Ovary (tissue), 9 donors: ENCODE data around the gene PFKFB4. TPM values are rescaled to one million over a fixed set of nuclear protein-coding genes. Genes with fewer than 3 reads are reported as not detected.
"Not testable (repeated sequence)": the region's sequence is repeated elsewhere in the genome, so short reads cannot be mapped to it uniquely, and the experiment has no call there.

ENCODE experiments used
- DNase-seq, 5 donors: peaks; one replicate each; pipeline ENCODE4 v3.0.0-alpha.2; 2019 to 2020
- H3K27ac ChIP-seq, 2 donors: fragments of 200-600 bp; one replicate each; pipeline versions ENCODE4 v1.5.1 to v1.8.0; 2019 to 2022
- H3K27me3 ChIP-seq: fragments of 200-600 bp; one replicate; pipeline ENCODE4 v1.8.0; 2022
- H3K36me3 ChIP-seq: fragments of 200-600 bp; sonication (generic); one replicate; pipeline ENCODE4 v1.5.1; 2019
- H3K4me1 ChIP-seq: one replicate; pipeline ENCODE4 v1.8.1; 2013; ENCODE audit warnings: mild to moderate bottlenecking, moderate library complexity; ENCODE audit not compliant: insufficient read depth
- H3K4me3 ChIP-seq: fragments of 200-600 bp; sonication (generic); one replicate; pipeline ENCODE4 v1.5.1; 2017
- H3K9me3 ChIP-seq, 2 donors: fragments of 200-600 bp in 1 of 2; sonication (generic) in 1 of 2; one replicate each; pipeline versions ENCODE4 v1.5.1 to v1.8.1; 2013 to 2019; ENCODE audit warnings: mild to moderate bottlenecking in 1 of 2, moderate library complexity in 1 of 2
- EP300 ChIP-seq: sonication (generic); formaldehyde crosslinking; IDR thresholded peaks from one replicate; pipeline ENCODE4 v1.6.1; 2017; ENCODE audit warnings: antibody characterized with exemption
- POLR2A ChIP-seq: fragments of 450-650 bp; IDR thresholded peaks from one replicate; pipeline ENCODE4 v1.6.1; 2017; ENCODE audit warnings: antibody characterized with exemption, mild to moderate bottlenecking, moderate library complexity
- WGBS, 3 donors: extraction: QIAGEN DNeasy Blood & Tissue Kit in 1 of 3; methylation state at CpG; one replicate each; pipeline versions ENCODE4 v1.1.5 to v1.1.7; 2013 to 2017; 5-methylcytosine and 5-hydroxymethylcytosine counted together
- intact Hi-C, 4 donors: fragments of 100-400 bp; cut with DNase I; formaldehyde crosslinking; loops; one replicate each; pipeline versions ENCODE4 v1.11.0 to v1.15.1; 2022 to 2023
- polyA plus RNA-seq, 2 donors: library from polyadenylated mRNA; stranded (reverse); fragments of 200-250 nt in 1 of 2; fragments of 350-450 nt in 1 of 2; fragmentation: Illumina TruSeq in 1 of 2; extraction: RNeasy Lipid Tissue Mini Kit (QIAGEN cat#74804) in 1 of 2; gene quantifications; one replicate each; pipeline ENCODE4 v1.2.3, GENCODE V29; 2013 to 2014
- total RNA-seq, 7 donors: library from RNA; depleted of rRNA in 2 of 7; stranded (reverse); fragments of >200 nt in 2 of 7; fragmentation: NEBNext Ultra II Directional in 3 of 7; extraction: Animal tissue kit (Norgen Biotek cat#: 25700) in 3 of 7; gene quantifications; one replicate each; pipeline versions ENCODE4 v1.1.0 to v1.2.4, GENCODE V29; 2016 to 2023
- TF ChIP-seq, protein P1 (sequence below), 3 donors: fragments of 450-650 bp in 2 of 3; fragments of 200-600 bp in 1 of 3; IDR thresholded peaks; one replicate each; pipeline versions ENCODE4 v1.5.1 to v1.8.0; 2016 to 2022; ENCODE audit warnings: antibody characterized with exemption in 3 of 3, mild to moderate bottlenecking in 1 of 3
- donor health status: DM: no; HTN: no; CAD: no; lungs with moderate emphysema.
- donor health status: DM: no; HTN: no; CAD: no.
- donor health status: Bipolar disorder and iron deficiency.
- donor health status: DM: yes; HTN: yes; CAD: no.
- donor health status: DM: no; HTN: no; CAD: no.
- donor health status: DM: yes; HTN: yes; CAD: no.

PFKFB4 gene
- total and polyA plus RNA-seq, 9 donors = 2.3 to 8.0 (median 5.6) TPM

- DNase-seq = no peak
- WGBS, 3 donors = 95% methylated on average over 6 of the region's 6 CpGs
- H3K27ac ChIP-seq = no peak overlapping the region
- H3K4me3 ChIP-seq = no peak overlapping the region
- no peaks in the 10 kb centered on the region for H3K36me3 ChIP-seq
- H3K9me3 ChIP-seq = no peaks in the 10 kb centered on the region
- no peaks in the 10 kb centered on the region for H3K4me1 ChIP-seq
- intact Hi-C loops = no loop called here
- TF ChIP-seq POLR2A (no peak), EP300 (no peak)
- TF ChIP-seq, protein P1, sequence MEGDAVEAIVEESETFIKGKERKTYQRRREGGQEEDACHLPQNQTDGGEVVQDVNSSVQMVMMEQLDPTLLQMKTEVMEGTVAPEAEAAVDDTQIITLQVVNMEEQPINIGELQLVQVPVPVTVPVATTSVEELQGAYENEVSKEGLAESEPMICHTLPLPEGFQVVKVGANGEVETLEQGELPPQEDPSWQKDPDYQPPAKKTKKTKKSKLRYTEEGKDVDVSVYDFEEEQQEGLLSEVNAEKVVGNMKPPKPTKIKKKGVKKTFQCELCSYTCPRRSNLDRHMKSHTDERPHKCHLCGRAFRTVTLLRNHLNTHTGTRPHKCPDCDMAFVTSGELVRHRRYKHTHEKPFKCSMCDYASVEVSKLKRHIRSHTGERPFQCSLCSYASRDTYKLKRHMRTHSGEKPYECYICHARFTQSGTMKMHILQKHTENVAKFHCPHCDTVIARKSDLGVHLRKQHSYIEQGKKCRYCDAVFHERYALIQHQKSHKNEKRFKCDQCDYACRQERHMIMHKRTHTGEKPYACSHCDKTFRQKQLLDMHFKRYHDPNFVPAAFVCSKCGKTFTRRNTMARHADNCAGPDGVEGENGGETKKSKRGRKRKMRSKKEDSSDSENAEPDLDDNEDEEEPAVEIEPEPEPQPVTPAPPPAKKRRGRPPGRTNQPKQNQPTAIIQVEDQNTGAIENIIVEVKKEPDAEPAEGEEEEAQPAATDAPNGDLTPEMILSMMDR (IDR thresholded peaks at IDR 0.05) = no peak
- no peaks in the 10 kb centered on the region for H3K27me3 ChIP-seq
Observed at GRCh38 chr3:48532271-48532976, 24.2 kb downstream of the PFKFB4 start.

GRCh38 chr3:48530701-48531100 is 25.9 kb downstream of the PFKFB4 start:
- DNase-seq, H3K4me1 ChIP-seq, H3K27ac ChIP-seq, intact Hi-C loops, H3K27me3 ChIP-seq, H3K9me3 ChIP-seq, H3K4me3 ChIP-seq, H3K36me3 ChIP-seq: not testable (repeated sequence)
- WGBS, 3 donors = 97 to 99% (median 97%) methylated on average over 4 of the region's 4 CpGs

DNA sequence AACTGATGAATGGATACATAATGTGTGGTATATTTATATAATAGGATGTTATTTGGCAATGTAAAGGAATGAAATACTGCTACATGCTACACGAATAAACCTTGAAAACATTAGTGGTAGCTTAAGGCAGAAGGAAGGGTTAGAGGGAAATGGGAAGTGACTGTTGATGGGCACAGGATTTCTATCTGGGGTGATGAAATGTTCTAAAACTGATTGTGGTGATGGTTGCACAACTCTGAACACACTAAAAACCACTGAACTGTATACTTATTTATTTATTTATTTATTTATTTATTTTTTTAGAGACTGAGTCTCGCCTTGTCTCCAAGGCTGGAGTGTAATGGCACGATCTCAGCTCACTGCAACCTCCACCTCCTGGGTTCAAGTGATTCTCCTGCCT is 27.8 kb downstream of the PFKFB4 start:
- Histone ChIP-seq H3K4me1 (no peaks in the 10 kb centered on the region), H3K36me3 (no peaks in the 10 kb centered on the region), H3K4me3 (no peak overlapping the region), H3K9me3 (no peaks in the 10 kb centered on the region), H3K27ac (no peak overlapping the region), H3K27me3 (no peaks in the 10 kb centered on the region)
- WGBS, 3 donors = 84 to 91% (median 91%) methylated on average over 3 of the region's 3 CpGs
- TF ChIP-seq POLR2A (no peak), EP300 (no peak)
- TF ChIP-seq, protein P1 (IDR thresholded peaks at IDR 0.05) = no peak
- intact Hi-C loops = no loop called here
- DNase-seq = no peak

DNA sequence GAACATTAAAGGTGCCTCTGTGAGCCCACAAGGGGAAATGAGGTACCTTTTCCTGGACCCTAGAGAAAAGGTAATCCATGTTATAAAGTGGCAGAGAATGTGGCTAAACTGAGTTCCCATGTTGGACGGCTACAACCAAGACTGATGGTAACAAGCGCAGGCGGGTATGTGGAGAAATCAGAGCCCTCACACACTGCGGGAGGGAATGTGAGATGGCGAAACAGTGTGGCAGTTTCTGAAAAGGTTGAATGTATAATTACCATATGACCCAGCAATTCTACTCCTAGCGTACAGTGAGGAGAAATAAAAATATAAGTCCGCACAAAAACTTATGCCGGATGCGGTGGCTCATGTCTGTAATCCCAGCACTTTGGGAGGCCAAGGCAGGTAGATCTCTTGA is 28.6 kb downstream of the PFKFB4 start:
- 93 to 96% (median 94%) methylated on average over 9 of the region's 9 CpGs for WGBS, 3 donors
- Histone ChIP-seq H3K9me3 (no peaks in the 10 kb centered on the region), H3K36me3 (no peaks in the 10 kb centered on the region), H3K4me3 (no peak overlapping the region), H3K27me3 (no peaks in the 10 kb centered on the region), H3K4me1 (no peaks in the 10 kb centered on the region), H3K27ac (no peak overlapping the region)
- intact Hi-C loops = no loop called here
- TF ChIP-seq EP300 (no peak), POLR2A (no peak)
- TF ChIP-seq, protein P1 (IDR thresholded peaks at IDR 0.05) = no peak
- DNase-seq = no peak

GRCh38 chr3:48524970-48525369 is 31.6 kb downstream of the PFKFB4 start:
- TF ChIP-seq, protein P1 (IDR thresholded peaks at IDR 0.05) = no peak
- TF ChIP-seq POLR2A (no peak), EP300 (no peak)
- Histone ChIP-seq H3K4me1 (no peaks in the 10 kb centered on the region), H3K36me3 (no peaks in the 10 kb centered on the region), H3K27me3 (no peaks in the 10 kb centered on the region), H3K4me3 (no peak overlapping the region), H3K27ac (no peak overlapping the region), H3K9me3 (no peaks in the 10 kb centered on the region)
- DNase-seq = no peak
- intact Hi-C loops = no loop called here
- 92 to 97% (median 93%) methylated on average over 9 of the region's 9 CpGs for WGBS, 3 donors
